BE2C (cell line): ENCODE measurements around the gene GPR63.

Experiments used
- DNase-seq: peaks from one replicate; pipeline ENCODE4 v3.0.0-alpha.2; 2020
- H3K27me3 ChIP-seq: fragments of 250-450 bp; sonication (Bioruptor Pico); 2 replicates; pipeline ENCODE4 v1.5.1; 2020; ENCODE audit warnings: mild to moderate bottlenecking
- H3K36me3 ChIP-seq: fragments of 250-450 bp; sonication (Bioruptor Pico); 2 replicates; pipeline ENCODE4 v1.5.1; 2020; ENCODE audit warnings: mild to moderate bottlenecking
- H3K4me1 ChIP-seq: fragments of 250-450 bp; sonication (Bioruptor Pico); 2 replicates; pipeline ENCODE4 v1.5.1; 2020
- H3K4me3 ChIP-seq: 2 replicates; pipeline ENCODE4 v1.5.1; 2011; ENCODE audit warnings: low read depth, low read length
- H3K9me3 ChIP-seq: fragments of 250-450 bp; sonication (Bioruptor Pico); 2 replicates; pipeline ENCODE4 v1.5.1; 2020
- CTCF ChIP-seq: IDR thresholded peaks from 2 replicates; pipeline ENCODE4 v1.5.1; 2012; ENCODE audit warnings: mild to moderate bottlenecking, low read depth, low read length

Gene GPR63

GRCh38 chr6:96784650-96785049 is 52.6 kb downstream of the GPR63 start:
- Histone ChIP-seq H3K4me3 (no peak overlapping the region), H3K27me3 (no peaks in the 10 kb centered on the region), H3K4me1 (no peaks in the 10 kb centered on the region), H3K9me3 (no peaks in the 10 kb centered on the region), H3K36me3 (no peaks in the 10 kb centered on the region)
- DNase-seq: no peak
- TF ChIP-seq CTCF: no peak

- TF ChIP-seq CTCF: no peak
- H3K36me3 ChIP-seq: no peaks in the 10 kb centered on the region
- no peak for DNase-seq
- H3K27me3 ChIP-seq: no peaks in the 10 kb centered on the region
- no peaks in the 10 kb centered on the region for H3K9me3 ChIP-seq
- H3K4me1 ChIP-seq: no peaks in the 10 kb centered on the region
- no peak overlapping the region for H3K4me3 ChIP-seq
These were observed 54.0 kb downstream of the GPR63 start for GRCh38 chr6:96783307-96783706.

DNA sequence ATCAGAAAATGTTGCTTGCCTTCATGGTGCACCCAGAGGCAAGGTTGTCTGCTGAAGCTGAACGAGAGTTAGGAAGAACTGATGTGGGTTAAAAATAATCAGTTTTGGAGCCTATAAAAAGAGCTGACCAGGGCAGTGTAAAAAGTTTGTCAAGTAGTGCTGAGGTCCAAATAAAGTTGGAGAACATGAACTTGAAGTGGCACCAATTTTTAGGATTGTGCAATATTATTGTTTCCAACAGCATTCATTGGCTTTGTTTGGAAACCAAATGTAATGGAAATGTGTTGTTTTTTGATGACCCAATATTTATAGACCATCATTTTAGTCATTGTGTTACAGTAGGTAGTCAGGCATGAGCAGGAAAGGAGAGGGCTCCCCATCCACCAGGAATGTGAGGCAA is 55.7 kb downstream of the GPR63 start:
- H3K4me3 ChIP-seq: no peak overlapping the region
- H3K27me3 ChIP-seq: no peaks in the 10 kb centered on the region
- no peaks in the 10 kb centered on the region for H3K36me3 ChIP-seq
- no peaks in the 10 kb centered on the region for H3K9me3 ChIP-seq
- H3K4me1 ChIP-seq: no peaks in the 10 kb centered on the region
- DNase-seq: no peak
- no peak for TF ChIP-seq CTCF

- Histone ChIP-seq H3K9me3 (no peaks in the 10 kb centered on the region), H3K4me1 (no peaks in the 10 kb centered on the region), H3K36me3 (no peaks in the 10 kb centered on the region), H3K4me3 (no peak overlapping the region), H3K27me3 (no peaks in the 10 kb centered on the region)
- DNase-seq: no peak
- TF ChIP-seq CTCF: no peak
These were observed 60.2 kb downstream of the GPR63 start for GRCh38 chr6:96777113-96777512.

- TF ChIP-seq CTCF: no peak
- Histone ChIP-seq H3K9me3 (no peaks in the 10 kb centered on the region), H3K36me3 (no peaks in the 10 kb centered on the region), H3K4me3 (no peak overlapping the region), H3K4me1 (no peaks in the 10 kb centered on the region), H3K27me3 (no peaks in the 10 kb centered on the region)
- no peak for DNase-seq
These were observed 61.4 kb downstream of the GPR63 start for GRCh38 chr6:96775727-96776400.

- no peaks in the 10 kb centered on the region for H3K36me3 ChIP-seq
- no peaks in the 10 kb centered on the region for H3K9me3 ChIP-seq
- H3K27me3 ChIP-seq: no peaks in the 10 kb centered on the region
- no peak overlapping the region for H3K4me3 ChIP-seq
- no peaks in the 10 kb centered on the region for H3K4me1 ChIP-seq
- TF ChIP-seq CTCF: no peak
- DNase-seq: no peak
These were observed 70.5 kb downstream of the GPR63 start for GRCh38 chr6:96766769-96767168.
